Stimulated activated naive B cell treated with anti-CD40 and anti-IgM and Interleukin-4, amounts not matched to agents 10 μg/mL and 1 μg/mL and 100 μg/mL, for 72 hours (primary cell): ENCODE results near the gene SAP25.
"Not testable (repeated sequence)": the region's sequence is repeated elsewhere in the genome, so short reads cannot be mapped to it uniquely, and the experiment has no call there.

ENCODE experiments used
- ATAC-seq, 2 donors: fragments of 150-1000 bp; cut with Tn5 transposase; replicated peaks; 2 replicates each; pipeline ENCODE4 v1.10.0; 2021; ENCODE audit warnings: moderate library complexity in 1 of 2
- DNase-seq: peaks from one replicate; pipeline ENCODE4 v3.0.0; 2021
- H3K27ac Mint-ChIP-seq: one replicate; pipeline ENCODE4 v1.8.0; 2022; ENCODE audit warnings: mild to moderate bottlenecking, mixed read lengths
- H3K27me3 Mint-ChIP-seq, 2 donors: one replicate each; pipeline ENCODE4 v1.8.0; 2022; ENCODE audit warnings: mixed read lengths in 2 of 2
- H3K36me3 Mint-ChIP-seq, 2 donors: one replicate each; pipeline ENCODE4 v1.8.0; 2022; ENCODE audit warnings: mixed read lengths in 2 of 2, mild to moderate bottlenecking in 1 of 2
- H3K4me1 Mint-ChIP-seq, 2 donors: one replicate each; pipeline ENCODE4 v1.8.0; 2022; ENCODE audit warnings: mixed read lengths in 2 of 2, mild to moderate bottlenecking in 1 of 2
- H3K4me3 Mint-ChIP-seq, 2 donors: one replicate each; pipeline ENCODE4 v1.8.0; 2022; ENCODE audit warnings: mild to moderate bottlenecking in 2 of 2, mixed read lengths in 2 of 2, moderate library complexity in 1 of 2
- H3K9me3 Mint-ChIP-seq, 2 donors: one replicate each; pipeline ENCODE4 v1.8.0; 2022; ENCODE audit warnings: mixed read lengths in 2 of 2, mild to moderate bottlenecking in 1 of 2

SAP25 gene

DNA sequence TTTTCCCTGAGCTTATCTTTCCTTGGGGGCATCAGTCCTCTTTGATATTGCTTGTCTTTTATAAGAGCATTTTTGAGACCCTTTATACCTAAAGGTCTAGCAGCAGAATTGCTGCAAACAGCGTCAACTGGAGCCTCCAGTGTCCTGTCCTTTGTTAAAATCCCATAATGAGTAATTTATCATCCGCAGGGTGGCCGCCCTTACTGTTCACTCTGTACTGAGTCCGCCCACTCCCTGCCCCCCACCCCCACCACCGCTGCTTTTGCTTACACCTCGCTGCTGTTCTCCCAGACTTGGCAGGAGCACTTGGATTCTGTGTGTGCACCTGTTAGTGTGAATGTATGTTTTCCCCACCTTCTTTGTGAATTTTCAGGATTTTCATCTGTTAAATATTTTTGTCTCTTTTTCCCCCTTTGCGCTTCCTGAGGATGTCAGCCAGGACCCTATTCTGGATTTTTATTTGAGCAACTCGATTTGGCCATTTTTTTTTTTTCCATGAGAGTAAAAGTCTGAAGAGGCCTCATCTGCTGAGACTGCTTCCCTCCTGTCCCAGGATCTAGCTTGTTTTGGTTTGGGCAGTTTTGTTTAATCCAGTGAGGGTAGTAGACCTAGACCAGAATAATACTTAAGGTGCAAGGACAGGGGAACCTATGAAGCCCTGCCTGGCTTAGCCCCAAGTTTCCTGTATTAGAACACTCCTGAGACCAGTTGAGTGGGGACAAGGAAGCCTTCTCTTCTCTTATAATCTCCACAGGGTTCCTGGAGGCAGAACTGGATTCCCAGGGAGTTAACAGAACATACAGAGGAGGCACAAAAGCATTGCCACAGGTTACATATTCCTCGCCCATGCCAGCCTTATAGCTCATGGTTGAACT is 26.5 kb downstream of the SAP25 start:
- DNase-seq: no peak
- H3K4me3 Mint-ChIP-seq: peak overlapping the region; percentile 74 to 82
- H3K4me1 Mint-ChIP-seq: peaks cover 60 to 81% of the 10 kb centered on the region in 2 donors
- no peak for ATAC-seq
- H3K27me3 Mint-ChIP-seq: no peaks in the 10 kb centered on the region
- H3K9me3 Mint-ChIP-seq: no peaks in the 10 kb centered on the region
- H3K36me3 Mint-ChIP-seq: peaks cover 17 to 31% of the 10 kb centered on the region in 2 donors
- peak overlapping the region; percentile 92 for H3K27ac Mint-ChIP-seq

GRCh38 chr7:100546129-100546925 is 27.4 kb downstream of the SAP25 start:
- H3K9me3 Mint-ChIP-seq: no peaks in the 10 kb centered on the region
- DNase-seq (no peak), ATAC-seq (peak; percentile 22 to 29)
- H3K27ac Mint-ChIP-seq: peak overlapping the region; percentile 92
- no peaks in the 10 kb centered on the region for H3K27me3 Mint-ChIP-seq
- H3K36me3 Mint-ChIP-seq: peaks cover 17 to 32% of the 10 kb centered on the region in 2 donors
- H3K4me1 Mint-ChIP-seq: peaks cover 64 to 89% of the 10 kb centered on the region in 2 donors
- H3K4me3 Mint-ChIP-seq: peak overlapping the region; percentile 74 to 82

DNA sequence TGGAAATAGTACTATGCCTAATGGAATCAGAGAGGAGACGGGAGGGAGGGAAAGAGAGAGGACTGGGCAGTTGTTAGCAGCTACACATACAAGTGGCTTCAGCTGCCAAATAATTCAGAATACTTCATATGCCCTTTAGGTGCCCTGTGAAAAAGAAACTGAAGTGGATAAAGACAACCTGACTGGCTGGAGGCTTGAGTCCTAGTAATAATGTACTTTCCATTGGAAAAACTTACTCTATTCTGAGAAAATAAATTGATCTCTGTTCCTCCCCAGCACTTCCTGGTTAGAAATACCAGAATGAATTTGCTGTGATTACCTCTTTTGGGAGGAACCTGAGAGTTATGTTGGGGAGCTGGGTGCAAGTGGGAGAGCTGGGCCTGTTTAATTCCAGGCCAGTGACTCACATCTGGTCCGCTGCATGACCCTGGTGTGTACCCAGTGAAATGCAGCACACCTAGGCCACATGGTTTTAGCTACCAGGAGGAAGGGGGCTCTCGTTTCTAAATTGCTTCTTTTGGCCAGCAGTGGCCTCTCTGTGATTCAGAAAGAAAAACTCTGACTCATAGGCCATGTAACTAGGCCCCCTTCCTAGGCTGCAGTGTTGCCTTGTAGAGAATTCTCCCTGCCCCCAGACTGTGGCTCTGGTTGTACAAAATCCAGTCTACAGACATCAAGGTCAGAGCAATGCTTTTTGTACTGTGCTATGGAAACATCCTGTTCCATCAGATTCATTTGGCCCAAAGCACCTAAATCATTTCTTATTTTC is 28.2 kb downstream of the SAP25 start:
- Mint-ChIP-seq H3K36me3 (peaks cover 20 to 33% of the 10 kb centered on the region in 2 donors), H3K27me3 (no peaks in the 10 kb centered on the region), H3K4me3 (peak overlapping the region; percentile 74 to 82), H3K9me3 (no peaks in the 10 kb centered on the region), H3K4me1 (peaks cover 65 to 92% of the 10 kb centered on the region in 2 donors), H3K27ac (peak overlapping the region; percentile 92)
- DNase-seq: peak; percentile 75
- ATAC-seq: peak; percentile 85 to 87

DNA sequence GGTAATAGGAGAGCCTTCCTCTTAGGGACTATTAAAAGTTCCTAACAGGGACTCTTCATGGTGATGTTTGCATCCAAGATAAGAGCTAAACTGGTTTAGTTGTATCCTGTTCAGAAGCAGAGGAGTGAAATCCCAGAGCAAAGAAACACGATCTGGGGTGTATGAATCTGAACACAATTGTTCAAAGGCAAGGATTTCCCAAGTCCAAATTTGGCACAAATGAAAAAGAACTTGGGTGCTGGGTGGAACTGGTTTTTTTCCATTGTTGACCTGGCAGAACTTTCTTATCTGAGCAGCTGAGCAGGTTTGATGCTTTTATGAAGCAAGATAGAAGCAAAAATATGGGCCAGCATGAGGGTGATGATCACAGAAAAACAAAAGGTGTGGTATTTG is 28.7 kb downstream of the SAP25 start:
- Mint-ChIP-seq H3K4me3 (peak overlapping the region; percentile 74 to 82), H3K27me3 (no peaks in the 10 kb centered on the region), H3K4me1 (peaks cover 61 to 91% of the 10 kb centered on the region in 2 donors), H3K9me3 (no peaks in the 10 kb centered on the region), H3K27ac (peak overlapping the region; percentile 92), H3K36me3 (peaks cover 17 to 28% of the 10 kb centered on the region in 2 donors)
- no peak for ATAC-seq
- no peak for DNase-seq

DNA sequence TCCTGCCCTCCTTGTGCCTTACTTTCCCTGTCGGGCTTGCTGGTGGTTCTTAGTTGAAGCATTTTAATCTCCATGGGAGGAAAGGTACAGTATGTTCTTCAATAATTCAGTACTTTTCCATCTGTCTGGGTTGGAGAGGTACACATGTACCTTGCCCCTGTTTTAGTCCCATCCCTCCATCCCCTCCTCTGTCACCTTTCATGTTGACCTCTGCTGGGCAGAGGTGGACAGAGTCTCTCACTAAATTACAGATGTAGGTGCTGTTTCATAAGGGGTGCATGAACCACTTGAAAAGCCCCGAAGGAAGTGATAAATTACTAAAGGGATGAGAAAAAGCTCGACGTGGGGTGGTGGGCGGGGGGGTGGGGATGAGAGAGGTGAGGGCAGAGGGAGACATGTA is 29.3 kb downstream of the SAP25 start:
- Mint-ChIP-seq H3K9me3 (no peaks in the 10 kb centered on the region), H3K4me3 (peak overlapping the region; percentile 74 to 82), H3K4me1 (peaks cover 64 to 95% of the 10 kb centered on the region in 2 donors), H3K36me3 (peaks cover 20 to 29% of the 10 kb centered on the region in 2 donors), H3K27me3 (no peaks in the 10 kb centered on the region), H3K27ac (peak overlapping the region; percentile 92)
- DNase-seq (no peak), ATAC-seq (no peak)

DNA sequence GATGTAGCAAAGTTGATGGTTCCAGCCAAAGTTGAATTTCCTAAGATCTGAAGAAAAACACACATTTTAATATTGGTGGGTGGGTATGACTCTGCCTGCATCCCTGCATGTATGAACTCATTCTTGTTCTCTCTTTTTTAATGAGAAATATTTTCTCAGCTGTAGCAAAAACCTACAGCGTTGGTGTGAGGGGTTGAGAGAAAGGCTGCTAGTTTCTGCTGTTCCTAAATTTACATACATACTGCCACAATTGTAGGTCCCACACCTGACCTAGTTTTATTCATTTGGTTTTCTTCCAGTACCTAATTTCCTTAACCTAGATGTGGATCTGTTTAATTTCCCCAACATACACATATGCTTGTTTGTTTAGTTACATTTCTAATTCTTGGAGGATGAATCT is 30.1 kb downstream of the SAP25 start:
- Mint-ChIP-seq H3K36me3 (peaks cover 17 to 28% of the 10 kb centered on the region in 2 donors), H3K4me3 (peak overlapping the region; percentile 55 to 74), H3K4me1 (peaks cover 65 to 97% of the 10 kb centered on the region in 2 donors), H3K9me3 (no peaks in the 10 kb centered on the region), H3K27ac (peak overlapping the region; percentile 32), H3K27me3 (no peaks in the 10 kb centered on the region)
- no peak for ATAC-seq
- no peak for DNase-seq

DNA sequence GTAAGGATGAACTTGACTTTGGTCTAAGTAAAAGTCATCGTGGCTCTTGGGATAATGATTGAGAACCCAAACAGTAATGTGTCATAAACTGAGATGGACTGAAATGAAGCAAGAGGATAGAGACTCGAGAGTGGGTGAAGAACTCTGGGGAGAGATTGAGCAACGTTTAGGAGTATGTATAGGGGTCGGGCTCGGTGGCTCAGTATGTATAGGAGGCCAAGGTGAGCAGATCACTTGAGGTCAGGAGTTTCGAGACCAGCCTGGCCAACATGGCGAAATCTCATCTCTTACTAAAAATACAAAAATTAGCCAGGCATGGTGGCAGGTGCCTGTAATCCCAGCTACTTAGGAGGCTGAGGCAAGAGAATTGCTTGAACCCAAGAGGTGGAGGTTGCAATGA is 32.4 kb downstream of the SAP25 start:
- ATAC-seq, H3K27ac Mint-ChIP-seq, H3K9me3 Mint-ChIP-seq, H3K27me3 Mint-ChIP-seq, DNase-seq: not testable (repeated sequence)
- Mint-ChIP-seq H3K4me1 (peaks cover 52 to 79% of the 10 kb centered on the region in 2 donors), H3K4me3 (peak overlapping the region; percentile 37 to 73), H3K36me3 (peaks cover 14 to 17% of the 10 kb centered on the region in 2 donors)

GRCh38 chr7:100540073-100540723 is 33.5 kb downstream of the SAP25 start:
- H3K27me3 Mint-ChIP-seq: no peaks in the 10 kb centered on the region
- peaks cover 14 to 17% of the 10 kb centered on the region in 2 donors for H3K36me3 Mint-ChIP-seq
- H3K4me1 Mint-ChIP-seq: peaks cover 45 to 68% of the 10 kb centered on the region in 2 donors
- no peak overlapping the region for H3K27ac Mint-ChIP-seq
- ATAC-seq (no peak), DNase-seq (no peak)
- H3K4me3 Mint-ChIP-seq: peak overlapping the region; percentile 96 to 99
- no peaks in the 10 kb centered on the region for H3K9me3 Mint-ChIP-seq

GRCh38 chr7:100539436-100540006 is 34.2 kb downstream of the SAP25 start:
- peaks cover 14 to 17% of the 10 kb centered on the region in 2 donors for H3K36me3 Mint-ChIP-seq
- ATAC-seq (no peak), DNase-seq (no peak)
- peak overlapping the region; percentile 47 for H3K27ac Mint-ChIP-seq
- H3K4me1 Mint-ChIP-seq: peaks cover 40 to 61% of the 10 kb centered on the region in 2 donors
- no peaks in the 10 kb centered on the region for H3K27me3 Mint-ChIP-seq
- H3K4me3 Mint-ChIP-seq: peak overlapping the region; percentile 96 to 99
- no peaks in the 10 kb centered on the region for H3K9me3 Mint-ChIP-seq

GRCh38 chr7:100538654-100539435 is 34.9 kb downstream of the SAP25 start, which contains the start of gene AGFG2:
TSS of gene AGFG2 (plus strand) at chr7:100539203. CDS start at chr7:100539347, 144 bp downstream.
- no peaks in the 10 kb centered on the region for H3K9me3 Mint-ChIP-seq
- DNase-seq (peak; percentile 100), ATAC-seq (peak; percentile 94 to 96)
- H3K4me3 Mint-ChIP-seq: peak within 1 kb of the TSS; percentile 96 to 99
- H3K4me1 Mint-ChIP-seq: peaks cover 33 to 55% of the 10 kb centered on the region in 2 donors
- H3K27me3 Mint-ChIP-seq: no peaks in the 10 kb centered on the region
- H3K27ac Mint-ChIP-seq: peak within 1 kb of the TSS; percentile 96
- peaks cover 10 to 11% of the 10 kb centered on the region in 2 donors for H3K36me3 Mint-ChIP-seq

DNA sequence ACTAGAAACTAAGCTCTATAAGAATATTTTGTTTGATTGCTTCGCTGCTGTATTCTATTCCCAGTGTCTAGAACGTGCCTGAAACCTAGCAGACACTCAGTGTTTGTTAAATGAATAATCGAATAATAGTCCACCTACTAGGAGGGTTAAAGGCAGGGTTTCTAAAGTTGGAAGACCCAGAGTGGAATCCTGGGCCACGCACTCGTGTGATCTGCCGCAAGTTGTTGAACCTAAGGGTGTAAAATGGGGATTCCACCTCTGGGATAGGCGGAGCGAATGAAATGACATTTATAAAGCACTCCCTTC is 35.4 kb downstream of the SAP25 start:
- peak overlapping the region; percentile 96 to 99 for H3K4me3 Mint-ChIP-seq
- H3K36me3 Mint-ChIP-seq: peaks cover 10 to 11% of the 10 kb centered on the region in 2 donors
- peak overlapping the region; percentile 96 for H3K27ac Mint-ChIP-seq
- H3K27me3 Mint-ChIP-seq: no peaks in the 10 kb centered on the region
- ATAC-seq: no peak
- DNase-seq: no peak
- peaks cover 28 to 49% of the 10 kb centered on the region in 2 donors for H3K4me1 Mint-ChIP-seq
- no peaks in the 10 kb centered on the region for H3K9me3 Mint-ChIP-seq

DNA sequence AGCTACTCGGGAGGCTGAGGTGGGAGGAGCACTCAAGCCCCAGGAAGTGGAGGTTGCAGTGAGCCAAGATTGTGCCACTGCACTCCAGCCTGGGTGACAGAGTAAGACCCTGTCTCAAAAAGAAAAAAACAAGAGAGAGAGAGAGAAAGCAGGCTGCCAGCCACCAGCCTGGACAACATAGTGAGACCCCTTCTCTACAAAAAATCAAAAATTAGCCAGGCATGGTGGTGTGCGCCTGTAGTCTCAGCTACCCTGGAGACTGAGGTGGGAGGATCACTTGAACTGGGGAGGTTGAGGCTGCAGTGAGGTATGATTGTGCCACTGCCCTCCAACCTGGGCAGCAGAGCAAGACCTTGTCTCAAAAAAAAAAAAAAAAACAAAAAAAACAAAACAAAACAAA is 37.0 kb downstream of the SAP25 start:
- not testable (repeated sequence) for DNase-seq, H3K9me3 Mint-ChIP-seq, H3K27me3 Mint-ChIP-seq, H3K4me3 Mint-ChIP-seq, ATAC-seq
- peaks cover 18 to 33% of the 10 kb centered on the region in 2 donors for H3K4me1 Mint-ChIP-seq
- H3K36me3 Mint-ChIP-seq: peaks cover 10 to 11% of the 10 kb centered on the region in 2 donors
- H3K27ac Mint-ChIP-seq: peak overlapping the region; percentile 56
